Heart left ventricle (tissue), 16 donors: ENCODE measurements around the gene AASDH. TPM values are rescaled to one million over a fixed set of nuclear protein-coding genes. Genes with fewer than 3 reads are reported as not detected.

Experiments used
- ATAC-seq, 4 donors: fragments of 200-7000 bp; cut with Tn5 transposase; one replicate each; pipeline ENCODE4 v1.9.1; 2020 to 2022; ENCODE audit warnings: moderate library complexity in 4 of 4, mild to moderate bottlenecking in 3 of 4, moderate number of reproducible peaks in 1 of 4
- DNase-seq, 5 donors: peaks; one replicate each; pipeline ENCODE4 v3.0.0-alpha.2; 2020
- H3K27ac ChIP-seq, 12 donors: fragments of 200-600 bp; sonication (generic) in 4 of 12; one replicate each; pipeline versions ENCODE4 v1.5.0 to v1.8.0; 2016 to 2022; ENCODE audit warnings: mild to moderate bottlenecking in 2 of 12
- H3K27me3 ChIP-seq, 9 donors: fragments of 200-600 bp; sonication (generic) in 2 of 9; one replicate each; pipeline versions ENCODE4 v1.5.1 to v1.8.0; 2016 to 2022; ENCODE audit warnings: mild to moderate bottlenecking in 3 of 9
- H3K36me3 ChIP-seq, 9 donors: fragments of 200-600 bp; sonication (generic) in 2 of 9; one replicate each; pipeline versions ENCODE4 v1.5.0 to v1.8.0; 2018 to 2022; ENCODE audit warnings: mild to moderate bottlenecking in 2 of 9
- H3K4me1 ChIP-seq, 12 donors: fragments of 200-600 bp; sonication (generic) in 4 of 12; one replicate each; pipeline versions ENCODE4 v1.5.0 to v1.8.0; 2016 to 2022; ENCODE audit warnings: mild to moderate bottlenecking in 3 of 12
- H3K4me3 ChIP-seq, 12 donors: fragments of 200-600 bp; sonication (generic) in 4 of 12; one replicate each; pipeline versions ENCODE4 v1.5.0 to v1.8.0; 2017 to 2022; ENCODE audit warnings: mild to moderate bottlenecking in 9 of 12, moderate library complexity in 4 of 12
- H3K9me3 ChIP-seq, 12 donors: fragments of 200-600 bp; sonication (generic) in 4 of 12; one replicate each; pipeline versions ENCODE4 v1.5.0 to v1.8.0; 2016 to 2022; ENCODE audit warnings: mild to moderate bottlenecking in 1 of 12
- CTCF ChIP-seq, 12 donors: fragments of 200-600 bp; sonication (generic) in 4 of 12; IDR thresholded peaks; one replicate each; pipeline versions ENCODE4 v1.5.0 to v1.8.0; 2018 to 2022; ENCODE audit warnings: antibody characterized with exemption in 12 of 12, mild to moderate bottlenecking in 5 of 12
- POLR2A ChIP-seq, 2 donors: fragments of 450-650 bp; IDR thresholded peaks; one replicate each; pipeline ENCODE4 v1.6.1; 2017; ENCODE audit warnings: antibody characterized with exemption in 2 of 2, mild to moderate bottlenecking in 2 of 2, moderate library complexity in 2 of 2
- WGBS, 4 donors: extraction: QIAGEN DNeasy Blood & Tissue Kit in 2 of 4; methylation state at CpG; one replicate each; pipeline versions ENCODE4 v1.1.5 to v1.1.7; 2013 to 2018; 5-methylcytosine and 5-hydroxymethylcytosine counted together
- intact Hi-C, 10 donors: fragments of 100-400 bp; cut with DNase I; formaldehyde crosslinking; loops; one replicate each; pipeline versions ENCODE4 v1.11.1 to v1.14.2; 2022
- polyA plus RNA-seq, 2 donors: library from polyadenylated mRNA; stranded (reverse); fragments of 200-250 nt; gene quantifications; one replicate each; pipeline ENCODE4 v1.2.3, GENCODE V29; 2013
- total RNA-seq, 9 donors: library from RNA; depleted of rRNA in 2 of 9; stranded (reverse); fragments of >200 nt in 2 of 9; fragmentation: NEBNext Ultra II Directional in 3 of 9; extraction: Animal tissue kit (Norgen Biotek cat#: 25700) in 3 of 9; gene quantifications; one replicate each; pipeline versions ENCODE4 v1.1.0 to v1.2.4, GENCODE V29; 2016 to 2023
- donor health status: ischemic (EF 13 %, LVEDD 7.1; RV severe dilation, severe dysfunction).
- donor health status: healthy with polysubstance abuse.
- donor health status: DM: no; HTN: yes; CAD: no.
- donor health status: DM: no; HTN: no; CAD: no.
- donor health status: ischemic (EF 25% LVEDD 6.9; RV normal size, moderate dysfunction).
- donor health status: ischemic (EF 25% LVEDD 5.7; RV mildly dilated, moderate dysfunction).
- donor health status: healthy.
- donor health status: DM: yes; HTN: yes; CAD: no.
- donor health status: ischemic (EF 35%, LVEDD 5.7; RV mildly dilated, moderate dysfunction).
- donor health status: nonischemic (EF 11% LVEDD 7.7; RV severe dilation, severe dysfunction).
- donor health status: DM: yes; HTN: yes; CAD: no.
- donor health status: PGD.
- donor health status: ischemic (EF 29% LVEDD 5.4; RV normal size, mild dysfunction).
- donor health status: nonischemic (EF 23%, LVEDD 6.1; RV moderate dilation, normal function).

The AASDH gene
- total and polyA plus RNA-seq, 11 donors = 2.4 to 11.7 (median 5.2) TPM

GRCh38 chr4:56409511-56410090, 22.3 kb upstream of the AASDH start:
- peak overlapping the region in 5 of 12 donors; percentile 26 to 48 (median 38) for H3K4me3 ChIP-seq

GRCh38 chr4:56408978-56409377, 21.7 kb upstream of the AASDH start:
- WGBS, 4 donors = 91 to 96% (median 94%) methylated on average over 2 of the region's 2 CpGs
- no peak for ATAC-seq
- Histone ChIP-seq H3K27ac (no peak overlapping the region), H3K36me3 (peaks cover 0 to 17% (median 0%) of the 10 kb centered on the region in 9 donors), H3K9me3 (no peaks in the 10 kb centered on the region), H3K4me1 (peaks cover 0 to 20% (median 7%) of the 10 kb centered on the region in 12 donors), H3K4me3 (no peak overlapping the region), H3K27me3 (no peaks in the 10 kb centered on the region)
- DNase-seq = no peak
- intact Hi-C loops = no loop called here
- TF ChIP-seq CTCF (IDR thresholded peaks at IDR 0.05) (no peak), POLR2A (IDR thresholded peaks at IDR 0.05) (no peak)

More at GRCh38 chr4:56409511-56410090, 22.3 kb upstream of the AASDH start:
- Histone ChIP-seq H3K27me3 (no peaks in the 10 kb centered on the region), H3K4me1 (peaks cover 0 to 20% (median 7%) of the 10 kb centered on the region in 12 donors), H3K9me3 (no peaks in the 10 kb centered on the region), H3K27ac (peak overlapping the region in 6 of 12 donors; percentile 3 to 71 (median 40)), H3K36me3 (peaks cover 0 to 17% (median 0%) of the 10 kb centered on the region in 9 donors)
- DNase-seq = no peak
- 21 to 45% (median 26%) methylated on average over 1 of the region's 1 CpG for WGBS, 4 donors
- intact Hi-C loops = loop anchor here in 3 of 10 donors (2.0 to 10.0 kb wide), 4 partner anchors 21 to 395 kb away; partner anchors contain the start of genes AASDH (in 1 of the 3) and PPAT (in 1 of the 3)
- no peak for ATAC-seq
- TF ChIP-seq POLR2A (IDR thresholded peaks at IDR 0.05) (no peak), CTCF (IDR thresholded peaks at IDR 0.05) (no peak)

GRCh38 chr4:56406151-56406550, 18.9 kb upstream of the AASDH start:
- intact Hi-C loops = no loop called here
- Histone ChIP-seq H3K27me3 (no peaks in the 10 kb centered on the region), H3K4me1 (peaks cover 0 to 18% (median 7%) of the 10 kb centered on the region in 12 donors), H3K9me3 (no peaks in the 10 kb centered on the region), H3K36me3 (peaks cover 0 to 27% (median 7%) of the 10 kb centered on the region in 9 donors), H3K27ac (no peak overlapping the region), H3K4me3 (no peak overlapping the region)
- WGBS, 4 donors = 92 to 97% (median 94%) methylated on average over 4 of the region's 4 CpGs
- no peak for TF ChIP-seq CTCF (IDR thresholded peaks at IDR 0.05)
- TF ChIP-seq POLR2A (IDR thresholded peaks at IDR 0.05) = no peak
- ATAC-seq = no peak
- no peak for DNase-seq

GRCh38 chr4:56405016-56405415, 17.7 kb upstream of the AASDH start:
- TF ChIP-seq CTCF (IDR thresholded peaks at IDR 0.05) (no peak), POLR2A (IDR thresholded peaks at IDR 0.05) (no peak)
- ATAC-seq = no peak

More at GRCh38 chr4:56405016-56405415, 17.7 kb upstream of the AASDH start:
- Histone ChIP-seq H3K9me3 (no peaks in the 10 kb centered on the region), H3K4me1 (peaks cover 0 to 9% (median 7%) of the 10 kb centered on the region in 12 donors), H3K27ac (no peak overlapping the region), H3K36me3 (peaks cover 0 to 38% (median 18%) of the 10 kb centered on the region in 9 donors), H3K4me3 (no peak overlapping the region), H3K27me3 (no peaks in the 10 kb centered on the region)
- intact Hi-C loops = no loop called here
- 59 to 82% (median 73%) methylated on average over 1 of the region's 1 CpG for WGBS, 4 donors
- DNase-seq = no peak
